Endothelial cell (in vitro differentiated cells): ENCODE data around the gene MXRA7. TPM values are rescaled to one million over a fixed set of nuclear protein-coding genes. Genes with fewer than 3 reads are reported as not detected.

Experiments
- DNase-seq: peaks from one replicate; pipeline ENCODE4 v3.0.0; 2021; ENCODE audit warnings: low spot score
- H3K27ac Mint-ChIP-seq: one replicate; pipeline ENCODE4 v1.8.0; 2021; ENCODE audit warnings: mixed read lengths, inconsistent platforms; ENCODE audit not compliant: unreplicated experiment
- H3K27me3 Mint-ChIP-seq: one replicate; pipeline ENCODE4 v1.8.0; 2021; ENCODE audit warnings: mild to moderate bottlenecking, moderate library complexity, mixed read lengths, inconsistent platforms; ENCODE audit not compliant: unreplicated experiment
- H3K36me3 Mint-ChIP-seq: one replicate; pipeline ENCODE4 v1.8.0; 2021; ENCODE audit warnings: mild to moderate bottlenecking, low read depth, mixed read lengths, inconsistent platforms; ENCODE audit not compliant: unreplicated experiment
- H3K4me1 Mint-ChIP-seq: one replicate; pipeline ENCODE4 v1.8.0; 2021; ENCODE audit warnings: mild to moderate bottlenecking, mixed read lengths, inconsistent platforms; ENCODE audit not compliant: unreplicated experiment
- H3K4me3 Mint-ChIP-seq: one replicate; pipeline ENCODE4 v1.8.0; 2021; ENCODE audit warnings: mild to moderate bottlenecking, mixed read lengths, inconsistent platforms; ENCODE audit not compliant: unreplicated experiment
- H3K9me3 Mint-ChIP-seq: one replicate; pipeline ENCODE4 v1.8.0; 2021; ENCODE audit warnings: mixed read lengths, inconsistent platforms; ENCODE audit not compliant: unreplicated experiment
- total RNA-seq: library from RNA; stranded (reverse); fragmentation: NEBNext Ultra II Directional; extraction: Animal tissue kit (Norgen Biotek cat#: 25700); gene quantifications from one replicate; pipeline ENCODE4 v1.2.1, GENCODE V29; 2021; ENCODE audit not compliant: unreplicated experiment
- TF ChIP-seq, protein P1 (sequence below): fragments of 200-600 bp; sonication (generic); IDR thresholded peaks from one replicate; pipeline ENCODE4 v1.5.0; 2021; ENCODE audit warnings: antibody characterized with exemption; ENCODE audit not compliant: unreplicated experiment

Gene MXRA7
- total RNA-seq, 1 donor from 2014 or later: 51.6 TPM

DNA sequence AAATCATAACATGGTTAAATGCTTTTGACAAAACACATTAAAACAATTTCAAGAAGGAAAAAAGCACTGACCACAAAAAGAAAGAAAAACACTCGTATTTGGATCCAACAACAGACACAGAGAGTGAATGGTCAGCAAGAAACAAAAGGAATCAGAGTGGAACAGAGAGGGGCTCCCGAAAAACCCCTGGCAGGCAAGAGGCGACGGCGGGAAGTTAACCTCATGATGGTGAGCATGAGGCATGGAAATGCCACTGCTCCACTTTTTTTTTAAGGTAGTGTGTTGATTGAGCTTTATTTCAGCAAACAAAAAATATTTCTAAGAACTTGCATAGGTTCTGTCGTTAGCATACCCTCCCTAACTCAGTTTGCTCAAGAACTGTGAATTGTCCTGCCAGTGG is 35.1 kb downstream of the MXRA7 start:
- DNase-seq: no peak
- Mint-ChIP-seq H3K36me3 (peaks cover 5% of the 10 kb centered on the region), H3K4me3 (no peak overlapping the region), H3K27ac (no peak overlapping the region), H3K27me3 (peaks cover 4% of the 10 kb centered on the region), H3K4me1 (peaks cover 14% of the 10 kb centered on the region), H3K9me3 (no peaks in the 10 kb centered on the region)
- TF ChIP-seq, protein P1, sequence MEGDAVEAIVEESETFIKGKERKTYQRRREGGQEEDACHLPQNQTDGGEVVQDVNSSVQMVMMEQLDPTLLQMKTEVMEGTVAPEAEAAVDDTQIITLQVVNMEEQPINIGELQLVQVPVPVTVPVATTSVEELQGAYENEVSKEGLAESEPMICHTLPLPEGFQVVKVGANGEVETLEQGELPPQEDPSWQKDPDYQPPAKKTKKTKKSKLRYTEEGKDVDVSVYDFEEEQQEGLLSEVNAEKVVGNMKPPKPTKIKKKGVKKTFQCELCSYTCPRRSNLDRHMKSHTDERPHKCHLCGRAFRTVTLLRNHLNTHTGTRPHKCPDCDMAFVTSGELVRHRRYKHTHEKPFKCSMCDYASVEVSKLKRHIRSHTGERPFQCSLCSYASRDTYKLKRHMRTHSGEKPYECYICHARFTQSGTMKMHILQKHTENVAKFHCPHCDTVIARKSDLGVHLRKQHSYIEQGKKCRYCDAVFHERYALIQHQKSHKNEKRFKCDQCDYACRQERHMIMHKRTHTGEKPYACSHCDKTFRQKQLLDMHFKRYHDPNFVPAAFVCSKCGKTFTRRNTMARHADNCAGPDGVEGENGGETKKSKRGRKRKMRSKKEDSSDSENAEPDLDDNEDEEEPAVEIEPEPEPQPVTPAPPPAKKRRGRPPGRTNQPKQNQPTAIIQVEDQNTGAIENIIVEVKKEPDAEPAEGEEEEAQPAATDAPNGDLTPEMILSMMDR: no peak

GRCh38 chr17:76674600-76674999 is 36.2 kb downstream of the MXRA7 start:
- DNase-seq: no peak
- no peak overlapping the region for H3K27ac Mint-ChIP-seq
- no peak overlapping the region for H3K4me3 Mint-ChIP-seq
- peaks cover 15% of the 10 kb centered on the region for H3K4me1 Mint-ChIP-seq
- peaks cover 4% of the 10 kb centered on the region for H3K27me3 Mint-ChIP-seq
- H3K9me3 Mint-ChIP-seq: no peaks in the 10 kb centered on the region
- TF ChIP-seq, protein P1: no peak
- H3K36me3 Mint-ChIP-seq: peaks cover 5% of the 10 kb centered on the region

- Mint-ChIP-seq H3K4me1 (peaks cover 15% of the 10 kb centered on the region), H3K9me3 (no peaks in the 10 kb centered on the region), H3K36me3 (peaks cover 5% of the 10 kb centered on the region), H3K4me3 (no peak overlapping the region), H3K27me3 (peaks cover 4% of the 10 kb centered on the region), H3K27ac (no peak overlapping the region)
- no peak for DNase-seq
- TF ChIP-seq, protein P1: no peak
Observed at GRCh38 chr17:76673729-76674128, 37.0 kb downstream of the MXRA7 start.

DNA sequence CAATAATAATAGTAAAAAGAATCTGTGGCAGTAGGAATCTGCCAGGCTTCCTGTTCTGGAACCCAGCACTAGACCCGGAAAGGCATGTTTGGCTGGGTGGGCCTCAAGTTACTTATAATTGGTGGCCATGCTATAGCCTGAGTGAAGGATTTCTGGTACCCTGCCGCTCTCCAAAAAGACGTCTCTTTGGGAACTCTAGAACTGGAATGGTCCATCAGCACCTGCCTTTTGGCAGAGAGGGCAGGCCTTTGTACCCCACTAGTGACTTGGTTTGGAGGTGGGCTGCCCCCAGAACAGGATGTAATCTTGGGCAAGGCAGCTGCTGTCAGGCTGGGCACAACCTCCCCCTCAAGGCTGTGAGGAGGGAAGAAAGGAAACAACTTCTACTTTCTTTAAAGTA is 37.9 kb downstream of the MXRA7 start:
- TF ChIP-seq, protein P1: no peak
- Mint-ChIP-seq H3K9me3 (no peaks in the 10 kb centered on the region), H3K27me3 (peaks cover 9% of the 10 kb centered on the region), H3K36me3 (peaks cover 5% of the 10 kb centered on the region), H3K4me1 (peaks cover 15% of the 10 kb centered on the region), H3K4me3 (peak overlapping the region; percentile 94), H3K27ac (no peak overlapping the region)
- no peak for DNase-seq

DNA sequence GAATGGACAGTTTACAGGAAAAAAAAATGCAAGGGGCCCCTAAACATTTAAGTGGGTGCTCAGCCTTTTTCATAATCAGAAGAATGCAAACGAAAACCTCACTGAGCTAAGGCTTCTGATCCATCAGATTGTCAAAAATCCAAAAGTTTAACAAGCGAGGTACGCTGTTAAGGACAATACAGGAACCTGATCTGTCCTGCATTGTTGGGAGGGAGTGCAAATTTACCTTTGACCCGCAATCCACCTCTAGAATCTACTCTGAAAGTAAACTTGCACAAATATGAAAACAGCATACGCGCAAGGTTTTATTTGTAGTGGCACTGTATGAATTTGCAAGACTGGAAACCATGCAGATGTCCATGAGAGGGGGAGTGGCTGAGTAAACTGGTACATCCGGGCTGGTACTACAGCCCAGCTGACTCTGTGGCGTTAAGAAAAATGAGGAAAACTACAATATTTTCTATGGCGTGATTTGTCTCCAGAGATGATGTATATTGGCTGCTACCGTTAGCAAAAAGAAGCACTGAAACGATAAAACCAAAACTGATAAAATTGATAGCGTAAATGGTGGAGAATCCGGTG is 38.4 kb downstream of the MXRA7 start:
- Mint-ChIP-seq H3K4me3 (peak overlapping the region; percentile 94), H3K9me3 (no peaks in the 10 kb centered on the region), H3K27ac (no peak overlapping the region), H3K4me1 (peaks cover 15% of the 10 kb centered on the region), H3K36me3 (peaks cover 5% of the 10 kb centered on the region), H3K27me3 (peaks cover 9% of the 10 kb centered on the region)
- no peak for DNase-seq
- TF ChIP-seq, protein P1: no peak
